ENCODE results near the gene GMPR. TPM values are rescaled to one million over a fixed set of nuclear protein-coding genes. Genes with fewer than 3 reads are reported as not detected.

Gene GMPR
- total RNA-seq, 1 donor, result 6.5 TPM

DNA sequence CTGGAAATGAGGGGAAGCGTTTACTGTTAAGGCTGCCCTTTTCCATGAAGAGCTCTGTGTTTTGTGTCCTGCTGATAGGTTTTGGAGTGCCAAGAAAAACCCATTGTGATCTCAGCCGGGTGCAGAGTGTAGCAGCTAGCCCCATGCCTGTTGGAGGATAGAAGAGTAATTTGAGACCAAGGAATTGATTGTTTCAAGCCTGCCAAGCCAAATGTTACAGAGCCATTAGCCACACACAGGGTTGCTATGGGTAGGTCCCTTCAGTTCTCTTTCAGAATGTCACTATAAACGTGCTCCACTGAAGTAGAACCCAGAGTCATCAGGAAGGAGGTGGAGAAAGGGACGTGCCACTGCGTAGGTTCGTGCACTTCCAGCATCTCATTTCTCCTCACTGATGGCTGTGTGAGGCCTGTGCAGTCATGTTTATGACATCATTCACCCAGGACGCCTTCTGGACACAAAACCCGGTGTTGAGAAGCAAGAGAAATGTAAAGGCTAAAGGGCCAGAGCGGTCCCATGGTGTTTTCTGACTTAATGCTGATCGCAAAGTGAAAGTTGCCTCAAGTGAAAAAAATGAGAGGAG, 6.6 kb downstream of the GMPR start:
- Histone ChIP-seq H3K36me3 (ENCODE audit: insufficient read depth, low read length) (no peaks in the 10 kb centered on the region), H2AFZ (ENCODE audit: low read length) (no peak overlapping the region), H3K4me1 (ENCODE audit: insufficient read depth, low read length) (peaks cover 22% of the 10 kb centered on the region), H3K79me2 (ENCODE audit: insufficient read depth, low read length) (no peaks in the 10 kb centered on the region), H3K27me3 (ENCODE audit: insufficient read depth, low read length) (no peaks in the 10 kb centered on the region), H3K4me2 (ENCODE audit: insufficient read depth, low read length) (peak overlapping the region; percentile 2), H3K27ac (ENCODE audit: low read depth, low read length) (no peak overlapping the region), H3K4me3 (ENCODE audit: insufficient read depth, low read length) (no peak overlapping the region), H3K9me3 (ENCODE audit: low read depth, low read length) (no peaks in the 10 kb centered on the region), H4K20me1 (ENCODE audit: insufficient read depth, low read length) (no peaks in the 10 kb centered on the region)
- DNase-seq (ENCODE audit: insufficient read length, low spot score, missing footprints), result no peak
- TF ChIP-seq, protein P1, sequence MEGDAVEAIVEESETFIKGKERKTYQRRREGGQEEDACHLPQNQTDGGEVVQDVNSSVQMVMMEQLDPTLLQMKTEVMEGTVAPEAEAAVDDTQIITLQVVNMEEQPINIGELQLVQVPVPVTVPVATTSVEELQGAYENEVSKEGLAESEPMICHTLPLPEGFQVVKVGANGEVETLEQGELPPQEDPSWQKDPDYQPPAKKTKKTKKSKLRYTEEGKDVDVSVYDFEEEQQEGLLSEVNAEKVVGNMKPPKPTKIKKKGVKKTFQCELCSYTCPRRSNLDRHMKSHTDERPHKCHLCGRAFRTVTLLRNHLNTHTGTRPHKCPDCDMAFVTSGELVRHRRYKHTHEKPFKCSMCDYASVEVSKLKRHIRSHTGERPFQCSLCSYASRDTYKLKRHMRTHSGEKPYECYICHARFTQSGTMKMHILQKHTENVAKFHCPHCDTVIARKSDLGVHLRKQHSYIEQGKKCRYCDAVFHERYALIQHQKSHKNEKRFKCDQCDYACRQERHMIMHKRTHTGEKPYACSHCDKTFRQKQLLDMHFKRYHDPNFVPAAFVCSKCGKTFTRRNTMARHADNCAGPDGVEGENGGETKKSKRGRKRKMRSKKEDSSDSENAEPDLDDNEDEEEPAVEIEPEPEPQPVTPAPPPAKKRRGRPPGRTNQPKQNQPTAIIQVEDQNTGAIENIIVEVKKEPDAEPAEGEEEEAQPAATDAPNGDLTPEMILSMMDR (IDR thresholded peaks at IDR 0.05; ENCODE audit: extremely low read depth, low read depth, low read length), result no peak

DNA sequence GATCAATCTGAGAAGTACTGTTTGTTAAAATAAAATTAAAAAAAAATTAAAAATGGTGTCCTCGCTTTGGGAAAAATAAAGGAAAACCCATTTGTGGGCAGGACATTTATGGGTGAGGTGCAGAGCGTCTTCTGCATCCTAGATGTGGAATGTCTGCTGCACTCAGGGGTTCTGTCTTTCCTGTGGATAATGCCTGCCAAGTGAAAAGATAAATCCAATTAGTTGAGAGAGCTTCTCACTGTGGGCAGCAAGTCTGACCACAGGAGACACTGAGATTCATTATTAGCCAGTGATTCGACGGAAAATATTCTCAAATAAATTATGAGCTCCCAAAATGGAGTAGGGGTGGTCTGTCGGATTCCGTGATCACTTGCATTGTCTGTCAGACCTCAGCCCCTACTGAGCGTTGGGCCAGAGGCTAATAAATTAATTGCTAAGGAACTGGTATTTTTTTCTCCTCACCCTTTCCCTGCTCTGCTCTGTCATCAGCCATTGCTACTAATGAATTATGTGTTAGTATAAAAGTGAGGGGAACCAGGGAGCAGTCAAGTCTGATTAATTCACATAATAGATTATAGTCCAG, 10.0 kb downstream of the GMPR start:
- Histone ChIP-seq H3K27ac (ENCODE audit: low read depth, low read length) (no peak overlapping the region), H2AFZ (ENCODE audit: low read length) (no peak overlapping the region), H3K36me3 (ENCODE audit: insufficient read depth, low read length) (no peaks in the 10 kb centered on the region), H3K27me3 (ENCODE audit: insufficient read depth, low read length) (no peaks in the 10 kb centered on the region), H3K9me3 (ENCODE audit: low read depth, low read length) (no peaks in the 10 kb centered on the region), H3K79me2 (ENCODE audit: insufficient read depth, low read length) (no peaks in the 10 kb centered on the region), H4K20me1 (ENCODE audit: insufficient read depth, low read length) (no peaks in the 10 kb centered on the region), H3K4me3 (ENCODE audit: insufficient read depth, low read length) (no peak overlapping the region), H3K4me2 (ENCODE audit: insufficient read depth, low read length) (no peak overlapping the region), H3K4me1 (ENCODE audit: insufficient read depth, low read length) (peaks cover 12% of the 10 kb centered on the region)
- TF ChIP-seq, protein P1 (IDR thresholded peaks at IDR 0.05; ENCODE audit: extremely low read depth, low read depth, low read length), result no peak
- DNase-seq (ENCODE audit: insufficient read length, low spot score, missing footprints), result no peak

GRCh38 chr6:16249971-16250370, 11.6 kb downstream of the GMPR start:
- no peak for DNase-seq (ENCODE audit: insufficient read length, low spot score, missing footprints)
- Histone ChIP-seq H3K4me1 (ENCODE audit: insufficient read depth, low read length) (peaks cover 2% of the 10 kb centered on the region), H4K20me1 (ENCODE audit: insufficient read depth, low read length) (no peaks in the 10 kb centered on the region), H3K27me3 (ENCODE audit: insufficient read depth, low read length) (no peaks in the 10 kb centered on the region), H3K36me3 (ENCODE audit: insufficient read depth, low read length) (no peaks in the 10 kb centered on the region), H3K79me2 (ENCODE audit: insufficient read depth, low read length) (no peaks in the 10 kb centered on the region), H3K4me3 (ENCODE audit: insufficient read depth, low read length) (no peak overlapping the region), H3K27ac (ENCODE audit: low read depth, low read length) (no peak overlapping the region), H2AFZ (ENCODE audit: low read length) (no peak overlapping the region), H3K9me3 (ENCODE audit: low read depth, low read length) (no peaks in the 10 kb centered on the region), H3K4me2 (ENCODE audit: insufficient read depth, low read length) (no peak overlapping the region)
- TF ChIP-seq, protein P1 (IDR thresholded peaks at IDR 0.05; ENCODE audit: extremely low read depth, low read depth, low read length), result no peak

GRCh38 chr6:16251706-16252105, 13.3 kb downstream of the GMPR start:
- no peak for DNase-seq (ENCODE audit: insufficient read length, low spot score, missing footprints)
- Histone ChIP-seq H3K9me3 (ENCODE audit: low read depth, low read length) (no peaks in the 10 kb centered on the region), H3K4me1 (ENCODE audit: insufficient read depth, low read length) (no peaks in the 10 kb centered on the region), H3K79me2 (ENCODE audit: insufficient read depth, low read length) (no peaks in the 10 kb centered on the region), H3K36me3 (ENCODE audit: insufficient read depth, low read length) (no peaks in the 10 kb centered on the region), H4K20me1 (ENCODE audit: insufficient read depth, low read length) (no peaks in the 10 kb centered on the region), H3K27me3 (ENCODE audit: insufficient read depth, low read length) (no peaks in the 10 kb centered on the region), H2AFZ (ENCODE audit: low read length) (no peak overlapping the region), H3K4me3 (ENCODE audit: insufficient read depth, low read length) (no peak overlapping the region), H3K27ac (ENCODE audit: low read depth, low read length) (no peak overlapping the region), H3K4me2 (ENCODE audit: insufficient read depth, low read length) (no peak overlapping the region)
- TF ChIP-seq, protein P1 (IDR thresholded peaks at IDR 0.05; ENCODE audit: extremely low read depth, low read depth, low read length), result no peak

Measured in osteoblast (primary cell).